Hematopoietic multipotent progenitor cell treated with erythropoietin and hydrocortisone succinate and interleukin-3 and kit ligand, for 17 days (in vitro differentiated cells): ENCODE measurements around the gene S1PR2.
"Not testable (repeated sequence)": the region's sequence is repeated elsewhere in the genome, so short reads cannot be mapped to it uniquely, and the experiment has no call there.

Source experiments
- DNase-seq: peaks from one replicate; pipeline ENCODE4 v3.0.0-alpha.2; 2015; ENCODE audit warnings: low spot score

The S1PR2 gene

GRCh38 chr19:10190026-10190425 is 41.1 kb downstream of the S1PR2 start:
- DNase-seq = no peak

- DNase-seq = no peak
Observed at GRCh38 chr19:10189616-10190015, 41.5 kb downstream of the S1PR2 start.

- no peak for DNase-seq
Observed at GRCh38 chr19:10187315-10187714, 43.8 kb downstream of the S1PR2 start.

GRCh38 chr19:10184636-10185035 is 46.5 kb downstream of the S1PR2 start:
- no peak for DNase-seq

GRCh38 chr19:10183926-10184325 is 47.2 kb downstream of the S1PR2 start:
- no peak for DNase-seq

GRCh38 chr19:10182847-10183246 is 48.3 kb downstream of the S1PR2 start:
- no peak for DNase-seq

- no peak for DNase-seq
Observed at GRCh38 chr19:10182076-10182475, 49.1 kb downstream of the S1PR2 start.

GRCh38 chr19:10180459-10180858 is 50.7 kb downstream of the S1PR2 start:
- DNase-seq = no peak

- not testable (repeated sequence) for DNase-seq
Observed at GRCh38 chr19:10180024-10180423, 51.1 kb downstream of the S1PR2 start.

GRCh38 chr19:10173527-10173926 is 57.6 kb downstream of the S1PR2 start:
- DNase-seq = no peak
